Measurements from ENCODE around the gene MSRB1. TPM values are rescaled to one million over a fixed set of nuclear protein-coding genes. Genes with fewer than 3 reads are reported as not detected.
"Not testable (repeated sequence)": the region's sequence is repeated elsewhere in the genome, so short reads cannot be mapped to it uniquely, and the experiment has no call there.

The MSRB1 gene
- total and polyA plus RNA-seq, 9 donors: 16.3 to 40.7 (median 29.0) TPM

DNA sequence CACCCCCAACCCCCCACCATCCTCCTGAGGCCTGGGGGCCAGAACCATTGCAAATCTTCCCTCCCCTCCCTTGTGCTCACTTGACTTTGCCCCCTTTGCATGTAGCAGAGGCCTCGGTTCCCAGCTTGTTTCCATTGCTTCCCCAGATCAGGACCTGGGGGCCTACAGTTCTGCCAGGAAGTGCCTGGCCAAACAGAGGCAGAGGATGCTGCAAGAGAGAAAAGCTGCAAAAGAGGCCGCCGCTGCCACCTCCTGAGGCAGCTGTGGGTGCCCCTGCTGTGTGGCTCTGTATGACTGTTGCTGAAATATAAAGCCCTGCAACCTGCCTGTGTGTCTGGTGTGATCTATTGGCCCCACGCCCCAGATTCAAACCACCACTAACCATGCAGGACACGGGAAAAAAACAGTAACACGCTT lies 18.7 kb upstream of the MSRB1 start:
- WGBS (ENCODE audit: insufficient coverage): 50% methylated on average over 3 of the region's 6 CpGs
- no peak for DNase-seq
- Histone ChIP-seq H3K27ac (ENCODE audit: low read length) (no peak overlapping the region), H3K9me3 (replicated peaks; ENCODE audit: control insufficient read depth, low read depth, low read length) (no peaks in the 10 kb centered on the region), H3K4me3 (ENCODE audit: low read length) (no peak overlapping the region), H3K4me1 (ENCODE audit: control insufficient read depth, insufficient read depth, low read length) (peaks cover 42% of the 10 kb centered on the region), H3K27me3 (ENCODE audit: control insufficient read depth, insufficient read depth, low read length) (no peaks in the 10 kb centered on the region), H3K36me3 (ENCODE audit: control insufficient read depth, insufficient read depth, low read length) (peaks cover 33% of the 10 kb centered on the region)

DNA sequence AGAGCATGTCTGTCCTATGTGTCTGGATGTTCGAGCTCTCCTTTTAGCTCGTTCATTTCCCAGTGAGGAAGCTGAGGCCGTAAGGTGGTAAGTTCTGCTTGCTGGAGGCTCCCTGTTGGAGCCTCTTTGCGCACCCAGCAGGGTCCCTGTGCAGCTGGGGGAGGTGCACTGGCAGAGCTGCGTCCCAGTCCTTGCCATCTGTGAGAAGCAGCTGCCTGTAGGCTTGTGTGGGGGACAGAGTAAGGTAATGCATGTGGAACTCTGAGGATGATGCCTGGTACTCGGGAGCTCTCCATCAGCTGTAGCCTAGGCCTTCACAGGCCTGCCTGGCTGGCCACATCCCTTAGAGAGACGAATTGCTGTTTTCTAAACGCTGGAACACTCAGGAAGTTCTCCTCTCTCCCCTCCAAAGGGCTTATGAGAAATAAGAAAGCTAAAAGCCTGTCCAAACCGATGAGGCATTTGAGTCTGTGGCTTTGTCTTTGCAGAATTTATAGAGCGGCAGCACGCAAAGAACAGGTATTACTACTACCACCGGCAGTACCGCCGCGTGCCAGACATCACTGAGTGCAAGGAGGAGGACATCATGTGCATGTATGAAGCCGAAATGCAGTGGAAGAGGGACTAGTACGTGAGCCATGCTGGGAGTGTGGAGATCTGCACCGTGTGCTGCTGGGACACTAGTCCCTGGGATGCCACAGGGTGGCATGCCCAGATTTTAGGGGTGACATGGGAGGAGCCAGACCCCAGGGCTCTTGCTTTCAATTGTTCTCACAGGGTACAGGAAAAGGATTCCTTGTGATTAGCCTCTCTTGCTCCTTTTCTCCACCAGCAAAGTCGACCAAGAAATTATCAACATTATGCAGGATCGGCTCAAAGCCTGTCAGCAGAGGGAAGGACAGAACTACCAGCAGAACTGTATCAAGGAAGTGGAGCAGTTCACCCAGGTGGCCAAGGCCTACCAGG lies 17.9 kb upstream of the MSRB1 start:
- no peak for DNase-seq
- H3K9me3 ChIP-seq (replicated peaks; ENCODE audit: control insufficient read depth, low read depth, low read length): no peaks in the 10 kb centered on the region
- H3K27ac ChIP-seq (ENCODE audit: low read length): no peak overlapping the region
- H3K27me3 ChIP-seq (ENCODE audit: control insufficient read depth, insufficient read depth, low read length): no peaks in the 10 kb centered on the region
- H3K4me1 ChIP-seq (ENCODE audit: control insufficient read depth, insufficient read depth, low read length): peaks cover 41% of the 10 kb centered on the region
- 49% methylated on average over 16 of the region's 20 CpGs for WGBS (ENCODE audit: insufficient coverage)
- peak overlapping the region; percentile 0 for H3K4me3 ChIP-seq (ENCODE audit: low read length)
- peaks cover 32% of the 10 kb centered on the region for H3K36me3 ChIP-seq (ENCODE audit: control insufficient read depth, insufficient read depth, low read length)

DNA sequence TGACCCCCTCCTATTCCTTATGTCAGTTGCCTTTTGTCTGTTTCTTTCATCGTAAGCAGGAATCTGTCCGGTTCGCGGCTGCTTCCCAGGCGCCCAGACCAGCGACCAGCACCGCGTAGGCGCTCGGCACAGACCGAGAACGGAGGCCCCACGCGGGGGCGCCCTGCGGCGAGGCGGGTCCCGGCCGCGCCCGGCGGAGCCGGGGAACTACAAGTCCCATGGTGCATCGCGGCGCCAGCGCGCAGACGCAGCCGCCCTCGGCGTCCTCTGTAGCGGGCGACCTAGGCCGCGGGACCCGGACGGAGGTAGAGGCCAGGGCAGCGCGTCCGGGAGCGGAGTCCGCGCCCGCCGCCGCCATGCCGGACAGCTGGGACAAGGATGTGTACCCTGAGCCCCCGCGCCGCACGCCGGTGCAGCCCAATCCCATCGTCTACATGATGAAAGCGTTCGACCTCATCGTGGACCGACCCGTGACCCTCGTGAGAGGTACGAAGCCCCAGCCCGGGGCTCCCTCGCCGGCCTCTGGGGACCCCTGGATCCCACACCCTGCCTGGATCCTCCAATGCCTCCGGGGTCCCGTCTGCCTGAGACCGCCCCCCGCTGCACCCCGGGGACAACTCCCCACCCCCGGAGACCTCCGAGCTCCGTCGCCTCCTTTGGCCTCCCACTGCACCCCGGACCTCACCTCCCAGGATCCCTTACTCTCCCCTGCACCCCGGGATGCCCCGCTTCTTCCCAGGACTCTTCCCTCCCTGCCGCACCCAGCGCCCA lies 16.5 kb upstream of the MSRB1 start, which contains the start of gene NDUFB10:
Gene NDUFB10 (plus strand): TSS at position 270 of the 771 bp plus-strand sequence. CDS start 87 bp downstream, at position 357.
- peak within 1 kb of the TSS; percentile 59 for H3K27ac ChIP-seq (ENCODE audit: low read length)

DNA sequence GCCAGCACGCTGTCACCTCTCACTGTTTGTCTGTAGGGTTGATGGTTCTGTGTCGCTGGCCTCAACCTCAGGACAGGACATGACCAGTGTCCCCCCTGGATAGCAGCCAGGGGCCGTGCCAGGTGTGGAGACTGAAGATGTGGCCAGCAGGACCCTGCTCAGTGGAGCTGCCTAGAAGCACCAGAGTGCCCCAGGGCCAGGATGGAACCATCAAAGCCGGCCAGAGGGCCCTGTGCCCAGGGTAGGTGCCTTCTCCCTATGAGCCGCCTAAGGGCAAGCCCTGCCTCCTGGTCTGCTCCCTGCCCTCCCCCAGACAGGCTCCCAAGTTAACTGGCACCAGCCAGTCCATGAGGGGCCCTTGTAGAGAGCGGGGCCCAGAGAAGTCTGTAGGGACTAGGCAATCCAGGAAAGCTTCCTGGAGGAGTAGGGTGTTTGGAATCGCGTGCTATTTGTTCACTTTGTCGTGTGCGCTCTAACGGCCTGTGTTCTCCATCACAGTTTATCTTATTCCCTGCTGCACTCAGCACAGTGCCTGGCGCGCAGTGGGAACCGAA lies 15.8 kb upstream of the MSRB1 start:
- H3K27ac ChIP-seq (ENCODE audit: low read length): peak overlapping the region; percentile 59
- DNase-seq: no peak
- peaks cover 27% of the 10 kb centered on the region for H3K36me3 ChIP-seq (ENCODE audit: control insufficient read depth, insufficient read depth, low read length)
- peak overlapping the region; percentile 15 for H3K4me3 ChIP-seq (ENCODE audit: low read length)
- no peaks in the 10 kb centered on the region for H3K27me3 ChIP-seq (ENCODE audit: control insufficient read depth, insufficient read depth, low read length)
- 29% methylated on average over 11 of the region's 14 CpGs for WGBS (ENCODE audit: insufficient coverage)
- H3K9me3 ChIP-seq (replicated peaks; ENCODE audit: control insufficient read depth, low read depth, low read length): no peaks in the 10 kb centered on the region
- peaks cover 44% of the 10 kb centered on the region for H3K4me1 ChIP-seq (ENCODE audit: control insufficient read depth, insufficient read depth, low read length)

More for the DNA sequence above, 16.5 kb upstream of the MSRB1 start, which contains the start of gene NDUFB10:
- under 1% methylated on average over 77 of the region's 79 CpGs for WGBS (ENCODE audit: insufficient coverage)
- Histone ChIP-seq H3K4me3 (ENCODE audit: low read length) (peak within 1 kb of the TSS; percentile 79), H3K9me3 (replicated peaks; ENCODE audit: control insufficient read depth, low read depth, low read length) (no peaks in the 10 kb centered on the region), H3K36me3 (ENCODE audit: control insufficient read depth, insufficient read depth, low read length) (peaks cover 27% of the 10 kb centered on the region), H3K4me1 (ENCODE audit: control insufficient read depth, insufficient read depth, low read length) (peaks cover 39% of the 10 kb centered on the region), H3K27me3 (ENCODE audit: control insufficient read depth, insufficient read depth, low read length) (no peaks in the 10 kb centered on the region)
- peak; percentile 94 for DNase-seq

DNA sequence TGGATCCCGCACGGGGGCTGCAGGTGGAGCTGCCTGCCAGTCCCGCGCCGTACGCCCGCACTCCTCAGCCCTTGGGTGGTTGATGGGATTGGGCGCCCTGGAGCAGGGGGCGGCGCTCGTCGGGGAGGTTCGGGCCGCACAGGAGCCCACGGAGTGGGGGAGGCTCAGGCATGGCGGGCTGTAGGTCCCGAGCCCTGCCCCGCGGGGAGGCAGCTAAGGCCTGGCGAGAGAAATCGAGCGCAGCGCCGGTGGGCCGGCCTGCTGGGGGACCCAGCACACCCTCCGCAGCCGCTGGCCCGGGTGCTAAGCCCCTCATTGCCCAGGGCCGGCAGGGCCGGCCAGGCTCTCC lies 15.1 kb upstream of the MSRB1 start:
- H3K4me3 ChIP-seq (ENCODE audit: low read length); DNase-seq; H3K27me3 ChIP-seq (ENCODE audit: control insufficient read depth, insufficient read depth, low read length); H3K9me3 ChIP-seq (replicated peaks; ENCODE audit: control insufficient read depth, low read depth, low read length); H3K27ac ChIP-seq (ENCODE audit: low read length): not testable (repeated sequence)
- 65% methylated on average over 23 of the region's 30 CpGs for WGBS (ENCODE audit: insufficient coverage)
- Histone ChIP-seq H3K36me3 (ENCODE audit: control insufficient read depth, insufficient read depth, low read length) (peaks cover 24% of the 10 kb centered on the region), H3K4me1 (ENCODE audit: control insufficient read depth, insufficient read depth, low read length) (peaks cover 41% of the 10 kb centered on the region)

DNA sequence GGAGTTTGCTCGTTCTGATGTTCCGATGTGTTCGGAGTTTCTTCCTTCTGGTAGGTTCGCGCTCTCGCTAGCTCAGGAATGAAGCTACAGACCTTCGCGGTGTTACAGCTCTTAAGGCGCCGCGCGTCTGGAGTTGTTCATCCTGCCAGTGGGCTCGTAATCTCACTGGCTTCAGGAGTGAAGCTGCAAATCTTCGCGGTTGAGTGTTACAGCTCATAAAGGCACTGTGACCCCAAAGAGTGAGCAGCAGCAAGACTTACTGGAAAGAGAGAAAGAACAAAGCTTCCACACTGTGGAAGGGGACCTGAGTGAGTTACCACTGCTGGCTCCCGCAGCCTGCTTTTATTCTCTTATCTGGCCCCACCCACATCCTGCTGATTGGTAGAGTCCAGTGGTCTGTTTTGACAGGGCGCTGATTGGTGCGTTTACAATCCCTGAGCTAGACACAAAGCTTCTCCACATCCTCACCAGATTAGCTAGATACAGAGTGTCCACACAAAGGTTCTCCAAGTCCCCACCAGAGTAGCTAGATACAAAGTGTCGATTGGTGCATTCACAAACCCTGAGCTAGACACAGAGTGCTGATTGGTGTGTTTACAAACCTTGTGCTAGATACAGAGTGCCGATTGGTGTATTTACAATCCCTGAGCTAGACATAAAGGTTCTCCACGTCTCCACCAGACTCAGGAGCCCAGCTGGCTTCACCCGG lies 14.6 kb upstream of the MSRB1 start:
- Histone ChIP-seq H3K4me1 (ENCODE audit: control insufficient read depth, insufficient read depth, low read length) (peaks cover 39% of the 10 kb centered on the region), H3K36me3 (ENCODE audit: control insufficient read depth, insufficient read depth, low read length) (peaks cover 19% of the 10 kb centered on the region)
- H3K27me3 ChIP-seq (ENCODE audit: control insufficient read depth, insufficient read depth, low read length); H3K27ac ChIP-seq (ENCODE audit: low read length); H3K9me3 ChIP-seq (replicated peaks; ENCODE audit: control insufficient read depth, low read depth, low read length); DNase-seq; H3K4me3 ChIP-seq (ENCODE audit: low read length): not testable (repeated sequence)
- 81% methylated on average over 15 of the region's 22 CpGs for WGBS (ENCODE audit: insufficient coverage)

DNA sequence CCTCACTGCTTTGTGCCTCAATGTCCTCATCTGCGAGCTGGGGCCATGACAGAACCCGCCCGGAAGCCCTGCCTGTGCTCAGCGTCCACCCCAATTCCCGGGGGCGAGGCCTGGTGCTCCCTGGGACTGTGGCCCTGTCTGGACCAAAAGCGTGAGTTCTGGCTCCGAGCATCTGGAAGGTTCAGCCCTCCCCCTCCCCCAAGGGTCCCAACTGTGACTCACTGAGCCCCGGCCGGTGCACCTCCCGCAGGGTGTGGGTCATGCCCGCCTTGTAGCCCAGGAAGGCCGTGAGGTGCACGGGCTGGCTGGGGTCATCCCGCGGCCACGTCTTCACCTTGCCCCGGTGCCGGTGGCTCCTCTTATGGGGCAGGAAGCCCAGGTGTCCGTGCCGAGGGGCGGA lies 10.7 kb upstream of the MSRB1 start:
- peaks cover 35% of the 10 kb centered on the region for H3K4me1 ChIP-seq (ENCODE audit: control insufficient read depth, insufficient read depth, low read length)

DNA sequence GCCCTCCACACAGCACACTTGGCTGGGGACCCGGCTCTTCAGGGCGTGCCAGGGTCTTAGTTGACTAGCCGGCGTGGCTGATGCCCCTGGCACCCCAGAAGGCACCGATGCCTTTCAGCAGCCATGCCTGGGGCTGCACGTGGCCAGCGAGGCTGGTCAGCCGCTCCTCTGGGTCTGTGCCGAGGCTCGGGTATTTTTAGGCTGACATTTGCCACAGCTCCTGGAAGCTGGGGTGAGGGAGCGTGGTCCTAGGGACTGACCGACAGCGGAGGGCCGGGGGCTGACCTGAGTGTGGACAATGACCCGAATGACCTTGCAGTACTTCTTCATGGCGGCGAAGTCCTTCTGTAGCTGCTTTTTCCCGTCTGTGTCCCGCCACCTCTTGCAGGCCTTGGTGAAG lies 7.6 kb upstream of the MSRB1 start:
- WGBS (ENCODE audit: insufficient coverage): 82% methylated on average over 19 of the region's 19 CpGs
- H3K4me1 ChIP-seq (ENCODE audit: control insufficient read depth, insufficient read depth, low read length): peaks cover 43% of the 10 kb centered on the region

More for the DNA sequence above, 10.7 kb upstream of the MSRB1 start:
- Histone ChIP-seq H3K9me3 (replicated peaks; ENCODE audit: control insufficient read depth, low read depth, low read length) (no peaks in the 10 kb centered on the region), H3K27ac (ENCODE audit: low read length) (peak overlapping the region; percentile 74), H3K4me3 (ENCODE audit: low read length) (peak overlapping the region; percentile 14), H3K27me3 (ENCODE audit: control insufficient read depth, insufficient read depth, low read length) (no peaks in the 10 kb centered on the region), H3K36me3 (ENCODE audit: control insufficient read depth, insufficient read depth, low read length) (no peaks in the 10 kb centered on the region)
- WGBS (ENCODE audit: insufficient coverage): 83% methylated on average over 22 of the region's 22 CpGs
- no peak for DNase-seq

DNA sequence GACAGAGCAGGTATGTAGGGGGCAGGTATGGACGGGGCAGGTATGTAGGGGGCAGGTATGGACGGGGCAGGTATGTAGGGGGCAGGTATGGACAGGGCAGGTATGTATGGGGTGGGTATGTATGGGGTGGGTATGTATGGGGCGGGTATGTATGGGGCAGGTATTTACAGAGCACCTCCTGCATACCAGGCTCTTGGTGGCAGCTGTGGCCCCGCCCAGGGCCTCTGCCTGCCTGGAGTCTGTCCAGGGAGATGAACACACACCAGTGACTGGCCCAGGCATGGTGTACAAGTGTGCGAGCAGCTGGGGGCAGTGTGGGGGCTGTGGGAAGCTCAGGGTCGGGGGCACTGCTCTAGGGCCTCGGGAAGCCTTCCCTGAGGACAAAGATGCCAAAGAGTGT lies 7.0 kb upstream of the MSRB1 start:
- peak overlapping the region; percentile 56 for H3K27ac ChIP-seq (ENCODE audit: low read length)
- DNase-seq: peak; percentile 50
- H3K36me3 ChIP-seq (ENCODE audit: control insufficient read depth, insufficient read depth, low read length): no peaks in the 10 kb centered on the region
- no peak overlapping the region for H3K4me3 ChIP-seq (ENCODE audit: low read length)
- WGBS (ENCODE audit: insufficient coverage): 64% methylated on average over 6 of the region's 7 CpGs
- no peaks in the 10 kb centered on the region for H3K9me3 ChIP-seq (replicated peaks; ENCODE audit: control insufficient read depth, low read depth, low read length)
- peaks cover 43% of the 10 kb centered on the region for H3K4me1 ChIP-seq (ENCODE audit: control insufficient read depth, insufficient read depth, low read length)
- no peaks in the 10 kb centered on the region for H3K27me3 ChIP-seq (ENCODE audit: control insufficient read depth, insufficient read depth, low read length)

More for the DNA sequence above, 7.6 kb upstream of the MSRB1 start:
- no peaks in the 10 kb centered on the region for H3K36me3 ChIP-seq (ENCODE audit: control insufficient read depth, insufficient read depth, low read length)
- H3K27me3 ChIP-seq (ENCODE audit: control insufficient read depth, insufficient read depth, low read length): no peaks in the 10 kb centered on the region
- no peaks in the 10 kb centered on the region for H3K9me3 ChIP-seq (replicated peaks; ENCODE audit: control insufficient read depth, low read depth, low read length)
- H3K4me3 ChIP-seq (ENCODE audit: low read length): no peak overlapping the region
- H3K27ac ChIP-seq (ENCODE audit: low read length): peak overlapping the region; percentile 56
- no peak for DNase-seq
